LNCAP (cell line): ENCODE measurements around the gene SERPINB6.

Experiments
- CTCF ChIP-seq: fragments of 450-650 bp; IDR thresholded peaks from 2 replicates; pipeline ENCODE4 v1.5.1; 2017; ENCODE audit warnings: mild to moderate bottlenecking

The SERPINB6 gene

GRCh38 chr6:2988094-2988425 lies 16.7 kb upstream of the SERPINB6 start:
- no peak for TF ChIP-seq CTCF

- TF ChIP-seq CTCF, result no peak
Observed at GRCh38 chr6:2986722-2987221, 15.4 kb upstream of the SERPINB6 start.

GRCh38 chr6:2984738-2985406 lies 13.5 kb upstream of the SERPINB6 start:
- TF ChIP-seq CTCF, result no peak

- TF ChIP-seq CTCF, result no peak
Observed at GRCh38 chr6:2982426-2983117, 11.2 kb upstream of the SERPINB6 start.

DNA sequence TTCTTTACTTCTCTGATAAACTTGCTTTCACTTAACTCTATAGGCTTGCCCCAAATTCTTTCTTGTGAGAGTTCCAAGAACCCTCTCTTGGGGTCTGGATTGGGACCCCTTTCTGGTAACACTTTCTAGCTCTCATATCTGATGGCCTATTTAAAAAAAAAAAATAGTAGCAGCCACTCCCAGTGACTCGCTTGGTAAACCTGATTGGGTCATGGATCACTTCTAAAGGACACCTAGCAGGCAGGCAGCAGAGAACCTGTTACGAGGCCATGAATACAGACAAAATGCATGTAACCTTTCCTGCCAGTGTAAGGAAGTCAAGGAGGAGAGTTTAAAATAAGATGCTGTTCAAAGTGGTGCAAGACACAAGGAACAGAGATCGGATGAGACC lies 9.1 kb upstream of the SERPINB6 start:
- no peak for TF ChIP-seq CTCF

DNA sequence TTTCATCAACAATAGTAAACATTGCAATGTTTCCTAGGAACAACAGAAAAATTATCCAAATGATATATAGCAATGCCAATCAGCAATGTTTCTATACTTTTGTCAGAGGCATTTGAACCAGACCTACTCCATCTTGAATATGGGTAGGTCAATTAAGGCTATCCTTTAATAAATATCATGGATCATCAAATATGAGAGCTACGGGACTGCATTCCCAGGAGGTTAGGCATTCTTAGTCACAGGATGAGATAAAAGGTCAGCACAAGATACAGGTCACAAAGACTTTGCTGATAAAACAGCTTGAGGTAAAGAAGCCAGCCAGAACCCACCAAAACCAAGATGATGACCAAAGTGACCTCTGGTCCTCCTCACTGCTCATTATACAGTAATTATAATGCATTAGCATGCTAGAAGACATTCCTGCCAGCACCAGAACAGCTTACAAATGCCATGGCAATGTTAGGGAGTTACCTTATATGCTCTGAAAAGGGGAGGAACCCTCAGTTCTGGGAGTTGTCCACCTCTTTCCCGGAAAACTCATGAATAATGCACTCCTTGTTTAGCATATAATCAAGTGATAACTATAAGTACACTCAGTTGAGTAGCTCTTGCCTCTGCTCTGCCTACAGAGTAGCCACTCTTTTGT lies 8.6 kb upstream of the SERPINB6 start:
- no peak for TF ChIP-seq CTCF

GRCh38 chr6:2978923-2979322 lies 7.6 kb upstream of the SERPINB6 start:
- no peak for TF ChIP-seq CTCF
